PC-3 (cell line): ENCODE results near the gene CDHR3. TPM values are rescaled to one million over a fixed set of nuclear protein-coding genes. Genes with fewer than 3 reads are reported as not detected.

ENCODE experiments used
- ATAC-seq: fragments of 200-7000 bp; cut with Tn5 transposase; 2 replicates; pipeline ENCODE4 v1.9.1; 2020; ENCODE audit warnings: mild to moderate bottlenecking, moderate library complexity
- BruUV-seq: library from RNA; stranded (reverse); fragments of 400-500 nt; replicated peaks from 2 replicates; lab custom pipeline; 2021; lab: Mats Ljungman, UMichigan
- CTCF ChIA-PET: fragments of 300-600 bp; sonication (Branson Sonifier 250); formaldehyde crosslinking; loops from one replicate; lab custom pipeline; 2022; ENCODE audit warnings: antibody characterized with exemption; lab: Charles Lee
- POLR2A ChIA-PET: fragments of 300-600 bp; sonication (Branson Sonifier 250); formaldehyde crosslinking; loops from one replicate; lab custom pipeline; 2022; ENCODE audit warnings: antibody characterized with exemption; ENCODE audit not compliant: unreplicated experiment; lab: Charles Lee
- DNase-seq: peaks from one replicate; pipeline ENCODE4 v3.0.0-alpha.2; 2015
- H2AFZ ChIP-seq: fragments of 300-600 bp; sonication (generic); 2 replicates; pipeline ENCODE4 v1.6.0; 2016; ENCODE audit warnings: antibody characterized with exemption, low read length
- H3F3A ChIP-seq: fragments of 300-600 bp; sonication (generic); one replicate; pipeline ENCODE4 v1.6.0; 2017; ENCODE audit warnings: antibody characterized with exemption, low read length, control low read depth, mild to moderate bottlenecking; ENCODE audit not compliant: unreplicated experiment
- H3K27ac ChIP-seq: fragments of 300-600 bp; sonication (generic); 2 replicates; pipeline ENCODE4 v1.5.1; 2016; ENCODE audit warnings: mild to moderate bottlenecking, low read length
- H3K27me3 ChIP-seq: fragments of 300-600 bp; sonication (generic); 2 replicates; pipeline ENCODE4 v1.6.1; 2016; ENCODE audit warnings: low read length, mixed read lengths
- H3K36me3 ChIP-seq: fragments of 300-600 bp; sonication (generic); 2 replicates; pipeline ENCODE4 v1.6.1; 2016; ENCODE audit warnings: low read depth, mixed run types, low read length, mixed read lengths
- H3K4me1 ChIP-seq: fragments of 300-600 bp; sonication (generic); 2 replicates; pipeline ENCODE4 v1.5.1; 2016; ENCODE audit warnings: low read length; ENCODE audit not compliant: insufficient read depth
- H3K4me2 ChIP-seq: fragments of 300-600 bp; sonication (generic); 2 replicates; pipeline ENCODE4 v1.6.0; 2016; ENCODE audit warnings: low read length
- H3K4me3 ChIP-seq: fragments of 300-600 bp; sonication (generic); 2 replicates; pipeline ENCODE4 v1.5.1; 2016; ENCODE audit warnings: mild to moderate bottlenecking, low read length, mixed read lengths
- H3K79me2 ChIP-seq: fragments of 300-600 bp; sonication (generic); 2 replicates; pipeline ENCODE4 v1.6.1; 2017; ENCODE audit warnings: low read length, mixed read lengths
- H3K9ac ChIP-seq: fragments of 300-600 bp; sonication (generic); 2 replicates; pipeline ENCODE4 v1.6.0; 2016; ENCODE audit warnings: mild to moderate bottlenecking, low read length
- H3K9me2 ChIP-seq: fragments of 300-600 bp; sonication (generic); replicated peaks from 2 replicates; pipeline ENCODE4 v1.6.1; 2016; ENCODE audit warnings: mixed run types, low read length, mixed read lengths
- H3K9me3 ChIP-seq: fragments of 300-600 bp; sonication (generic); 2 replicates; pipeline ENCODE4 v1.6.1; 2016; ENCODE audit warnings: low read length, mixed read lengths
- H4K20me1 ChIP-seq: fragments of 300-600 bp; sonication (generic); 2 replicates; pipeline ENCODE4 v1.6.1; 2016; ENCODE audit warnings: low read length, mixed read lengths
- CTCF ChIP-seq: fragments of 300-600 bp; sonication (generic); conservative IDR thresholded peaks from 2 replicates; pipeline ENCODE4 v1.5.1; 2017; ENCODE audit warnings: antibody characterized with exemption, low read depth, mild to moderate bottlenecking, low read length
- EZH2 ChIP-seq: fragments of 300-600 bp; sonication (generic); IDR thresholded peaks from one replicate; pipeline ENCODE4 v1.6.1; 2017; ENCODE audit warnings: antibody characterized with exemption, mild to moderate bottlenecking, low read length; ENCODE audit not compliant: unreplicated experiment
- EZH2phosphoT487 ChIP-seq: fragments of 300-600 bp; sonication (generic); IDR thresholded peaks from 2 replicates; pipeline ENCODE4 v1.6.1; 2018; ENCODE audit warnings: mild to moderate bottlenecking, antibody characterized with exemption, low read length, borderline replicate concordance
- intact Hi-C: fragments of 100-400 bp; cut with micrococcal nuclease; formaldehyde crosslinking; loops from 2 replicates; pipeline ENCODE4 v1.9.0; 2023
- total RNA-seq: library from RNA; depleted of rRNA; stranded (reverse); fragments of >200 nt; gene quantifications from 2 replicates; pipeline ENCODE4 v1.2.3, GENCODE V29; 2014

The CDHR3 gene
- total RNA-seq, 1 experiment from 2014 or later = 9.8 TPM

GRCh38 chr7:105974471-105974870, 11.4 kb downstream of the CDHR3 start:
- POLR2A ChIA-PET = no interaction called here
- H3K9ac ChIP-seq = no peak overlapping the region
- TF ChIP-seq EZH2 = no peak
- no peak for TF ChIP-seq CTCF
- H3K27ac ChIP-seq = no peak overlapping the region
- no peaks in the 10 kb centered on the region for H3K9me2 ChIP-seq
- no peak for ATAC-seq
- no peaks in the 10 kb centered on the region for H3K9me3 ChIP-seq
- no peaks in the 10 kb centered on the region for H3K79me2 ChIP-seq
- H2AFZ ChIP-seq = no peak overlapping the region
- H3K4me3 ChIP-seq = no peak overlapping the region
- no peaks in the 10 kb centered on the region for H3F3A ChIP-seq
- CTCF ChIA-PET = no interaction called here
- H4K20me1 ChIP-seq = no peaks in the 10 kb centered on the region
- peaks cover 8% of the 10 kb centered on the region; the same call in 1 of the 2 replicates for H3K27me3 ChIP-seq
- no TSS peak for BruUV-seq
- H3K4me2 ChIP-seq = no peak overlapping the region
- DNase-seq = no peak
- intact Hi-C loops = no loop called here
- H3K36me3 ChIP-seq = no peaks in the 10 kb centered on the region
- H3K4me1 ChIP-seq = no peaks in the 10 kb centered on the region

GRCh38 chr7:105975770-105976417, 12.8 kb downstream of the CDHR3 start:
- H3K9me3 ChIP-seq = no peaks in the 10 kb centered on the region
- H3K79me2 ChIP-seq = no peaks in the 10 kb centered on the region
- intact Hi-C loops = no loop called here
- no peak overlapping the region for H3K4me2 ChIP-seq
- H3K4me1 ChIP-seq = no peaks in the 10 kb centered on the region
- CTCF ChIA-PET = interaction anchor here (0.6 kb wide), 1 partner anchor 210 kb away, joined by 4 read pairs; no protein-coding TSS in a partner anchor
- ATAC-seq = peak; percentile 31; the same call in 1 of the 2 replicates
- no peak for DNase-seq
- TF ChIP-seq EZH2 = no peak
- no peak for TF ChIP-seq CTCF
- TF ChIP-seq EZH2phosphoT487 = no peak
- H3K9me2 ChIP-seq = no peaks in the 10 kb centered on the region
- BruUV-seq = no TSS peak
- H3K4me3 ChIP-seq = no peak overlapping the region
- no peaks in the 10 kb centered on the region for H3F3A ChIP-seq
- no peak overlapping the region for H3K27ac ChIP-seq
- H4K20me1 ChIP-seq = no peaks in the 10 kb centered on the region
- H2AFZ ChIP-seq = no peak overlapping the region
- H3K27me3 ChIP-seq = peaks cover 8% of the 10 kb centered on the region; the same call in 1 of the 2 replicates
- H3K36me3 ChIP-seq = no peaks in the 10 kb centered on the region
- POLR2A ChIA-PET = no interaction called here
- H3K9ac ChIP-seq = no peak overlapping the region

- no TSS peak for BruUV-seq
- POLR2A ChIA-PET = no interaction called here
- ATAC-seq = no peak
- no peak overlapping the region for H3K27ac ChIP-seq
- no peaks in the 10 kb centered on the region for H3K9me2 ChIP-seq
- H3F3A ChIP-seq = no peaks in the 10 kb centered on the region
- H4K20me1 ChIP-seq = no peaks in the 10 kb centered on the region
- no peak overlapping the region for H2AFZ ChIP-seq
- TF ChIP-seq CTCF (no peak), EZH2 (no peak), EZH2phosphoT487 (no peak)
- CTCF ChIA-PET = no interaction called here
- no peaks in the 10 kb centered on the region for H3K79me2 ChIP-seq
- H3K4me3 ChIP-seq = no peak overlapping the region
- H3K27me3 ChIP-seq = peaks cover 3% of the 10 kb centered on the region; the same call in 1 of the 2 replicates
- H3K36me3 ChIP-seq = no peaks in the 10 kb centered on the region
- DNase-seq = no peak
- no peak overlapping the region for H3K9ac ChIP-seq
- intact Hi-C loops = no loop called here
- H3K4me2 ChIP-seq = no peak overlapping the region
- no peaks in the 10 kb centered on the region for H3K9me3 ChIP-seq
- H3K4me1 ChIP-seq = no peaks in the 10 kb centered on the region
Measured at GRCh38 chr7:105976868-105977267, 13.8 kb downstream of the CDHR3 start.
